Right lobe of liver (tissue), 6 donors: ENCODE data around the gene MCUR1. TPM values are rescaled to one million over a fixed set of nuclear protein-coding genes. Genes with fewer than 3 reads are reported as not detected.
"Not testable (repeated sequence)": the region's sequence is repeated elsewhere in the genome, so short reads cannot be mapped to it uniquely, and the experiment has no call there.

Experiments
- ATAC-seq, 4 donors: fragments of 200-7000 bp; cut with Tn5 transposase; one replicate each; pipeline ENCODE4 v1.9.1; 2020; ENCODE audit warnings: mild to moderate bottlenecking in 4 of 4, moderate library complexity in 4 of 4
- DNase-seq, 3 donors: peaks; one replicate each; pipeline ENCODE4 v3.0.0-alpha.2; 2020
- H3K27ac ChIP-seq, 3 donors: fragments of 200-600 bp; one replicate each; pipeline ENCODE4 v1.8.0; 2022
- H3K27me3 ChIP-seq, 2 donors: fragments of 200-600 bp; one replicate each; pipeline ENCODE4 v1.8.0; 2022
- H3K36me3 ChIP-seq, 4 donors: fragments of 200-600 bp; sonication (generic) in 1 of 4; one replicate each; pipeline versions ENCODE4 v1.5.1 to v1.8.0; 2017 to 2022; ENCODE audit warnings: control low read depth in 1 of 4
- H3K4me1 ChIP-seq, 4 donors: fragments of 200-600 bp; sonication (generic) in 1 of 4; one replicate each; pipeline versions ENCODE4 v1.5.1 to v1.8.0; 2017 to 2022; ENCODE audit warnings: control low read depth in 1 of 4
- H3K4me3 ChIP-seq, 3 donors: fragments of 200-600 bp; one replicate each; pipeline ENCODE4 v1.8.0; 2022
- H3K9me3 ChIP-seq, 4 donors: fragments of 200-600 bp; sonication (generic) in 1 of 4; one replicate each; pipeline versions ENCODE4 v1.5.1 to v1.8.0; 2017 to 2022; ENCODE audit warnings: control low read depth in 1 of 4
- POLR2A ChIP-seq: fragments of 450-650 bp; IDR thresholded peaks from one replicate; pipeline ENCODE4 v1.6.1; 2017; ENCODE audit warnings: antibody characterized with exemption, mild to moderate bottlenecking
- WGBS: methylation state at CpG from one replicate; pipeline ENCODE4 v1.1.6; 2018; ENCODE audit warnings: low coverage, low lambda C conversion rate; ENCODE audit not compliant: insufficient coverage; ENCODE audit errors: missing lambda C conversion rate; 5-methylcytosine and 5-hydroxymethylcytosine counted together
- intact Hi-C, 2 donors: fragments of 100-400 bp; cut with DNase I; formaldehyde crosslinking; loops; one replicate each; pipeline versions ENCODE4 v1.11.2 to v1.14.1; 2022
- total RNA-seq, 6 experiments: library from RNA; depleted of rRNA in 2 of 6; stranded (reverse); fragments of >200 nt in 2 of 6; fragmentation: NEBNext Ultra II Directional in 3 of 6; extraction: Animal tissue kit (Norgen Biotek cat#: 25700) in 3 of 6; gene quantifications; one replicate each; pipeline versions ENCODE4 v1.1.0 to v1.2.4, GENCODE V29; 2016 to 2023
- TF ChIP-seq, protein P1 (sequence below), 4 donors: fragments of 200-600 bp in 3 of 4; fragments of 450-650 bp in 1 of 4; IDR thresholded peaks; one replicate each; pipeline versions ENCODE4 v1.5.1 to v1.8.0; 2016 to 2022; ENCODE audit warnings: antibody characterized with exemption in 4 of 4, mild to moderate bottlenecking in 2 of 4
- donor health status: DM: no; HTN: yes; CAD: no.
- donor health status: DM: no; HTN: no; CAD: no.
- donor health status: DM: no; HTN: no; CAD: no.
- donor health status: DM: no; HTN: yes; CAD: no.
- donor health status: DM: no; HTN: yes; CAD: no.

MCUR1 gene
- total RNA-seq, 6 experiments from 2014 or later, result 12.7 to 17.8 (median 15.2) TPM

DNA sequence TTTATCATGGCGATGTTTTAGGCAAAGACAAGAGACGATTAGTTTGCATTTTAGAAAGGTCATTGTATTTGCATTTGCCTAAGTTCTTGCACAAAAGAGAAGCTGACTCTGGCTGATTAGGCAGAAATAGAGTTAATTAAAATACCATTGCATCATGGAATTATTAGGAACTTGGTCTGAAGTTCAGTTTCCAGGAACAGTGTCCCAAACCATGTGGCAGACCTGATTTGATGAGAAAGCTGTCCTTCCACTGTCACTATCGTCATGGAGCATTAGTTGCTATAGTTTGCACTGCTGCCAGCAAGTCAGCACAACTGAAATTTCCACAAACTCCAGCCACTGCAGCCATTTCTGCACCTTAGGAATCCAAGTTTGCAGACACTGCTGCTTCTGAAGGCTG, 24.3 kb upstream of the MCUR1 start:
- ATAC-seq, result no peak
- 75% methylated on average over 2 of the region's 3 CpGs for WGBS
- intact Hi-C loops, result no loop called here

DNA sequence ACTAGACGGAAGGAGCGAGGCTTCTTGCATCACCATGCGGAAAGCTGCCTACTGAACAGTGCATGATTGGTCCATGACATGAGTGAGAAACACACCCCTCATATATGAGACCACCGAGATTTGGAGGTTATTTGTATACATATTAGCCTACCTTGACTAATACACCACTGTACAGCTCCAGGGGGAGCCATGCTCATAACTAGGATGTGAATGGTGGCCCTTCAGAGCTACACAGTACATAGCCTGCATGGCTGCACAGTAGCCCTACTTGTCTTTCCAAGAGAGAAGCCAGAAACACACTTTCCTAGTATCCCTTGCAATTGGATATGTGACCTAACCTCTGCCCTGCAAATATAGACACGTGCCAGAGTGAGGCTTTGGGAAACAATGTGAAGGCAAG, 21.8 kb upstream of the MCUR1 start:
- DNase-seq, result no peak
- TF ChIP-seq, protein P1, sequence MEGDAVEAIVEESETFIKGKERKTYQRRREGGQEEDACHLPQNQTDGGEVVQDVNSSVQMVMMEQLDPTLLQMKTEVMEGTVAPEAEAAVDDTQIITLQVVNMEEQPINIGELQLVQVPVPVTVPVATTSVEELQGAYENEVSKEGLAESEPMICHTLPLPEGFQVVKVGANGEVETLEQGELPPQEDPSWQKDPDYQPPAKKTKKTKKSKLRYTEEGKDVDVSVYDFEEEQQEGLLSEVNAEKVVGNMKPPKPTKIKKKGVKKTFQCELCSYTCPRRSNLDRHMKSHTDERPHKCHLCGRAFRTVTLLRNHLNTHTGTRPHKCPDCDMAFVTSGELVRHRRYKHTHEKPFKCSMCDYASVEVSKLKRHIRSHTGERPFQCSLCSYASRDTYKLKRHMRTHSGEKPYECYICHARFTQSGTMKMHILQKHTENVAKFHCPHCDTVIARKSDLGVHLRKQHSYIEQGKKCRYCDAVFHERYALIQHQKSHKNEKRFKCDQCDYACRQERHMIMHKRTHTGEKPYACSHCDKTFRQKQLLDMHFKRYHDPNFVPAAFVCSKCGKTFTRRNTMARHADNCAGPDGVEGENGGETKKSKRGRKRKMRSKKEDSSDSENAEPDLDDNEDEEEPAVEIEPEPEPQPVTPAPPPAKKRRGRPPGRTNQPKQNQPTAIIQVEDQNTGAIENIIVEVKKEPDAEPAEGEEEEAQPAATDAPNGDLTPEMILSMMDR (IDR thresholded peaks at IDR 0.05), result no peak
- no peak for TF ChIP-seq POLR2A

More for the DNA sequence above, 24.3 kb upstream of the MCUR1 start:
- no peak for TF ChIP-seq POLR2A
- TF ChIP-seq, protein P1 (IDR thresholded peaks at IDR 0.05), result no peak
- Histone ChIP-seq H3K4me1 (no peaks in the 10 kb centered on the region), H3K27me3 (no peaks in the 10 kb centered on the region), H3K4me3 (no peak overlapping the region), H3K9me3 (no peaks in the 10 kb centered on the region), H3K27ac (no peak overlapping the region), H3K36me3 (no peaks in the 10 kb centered on the region)
- no peak for DNase-seq

DNA sequence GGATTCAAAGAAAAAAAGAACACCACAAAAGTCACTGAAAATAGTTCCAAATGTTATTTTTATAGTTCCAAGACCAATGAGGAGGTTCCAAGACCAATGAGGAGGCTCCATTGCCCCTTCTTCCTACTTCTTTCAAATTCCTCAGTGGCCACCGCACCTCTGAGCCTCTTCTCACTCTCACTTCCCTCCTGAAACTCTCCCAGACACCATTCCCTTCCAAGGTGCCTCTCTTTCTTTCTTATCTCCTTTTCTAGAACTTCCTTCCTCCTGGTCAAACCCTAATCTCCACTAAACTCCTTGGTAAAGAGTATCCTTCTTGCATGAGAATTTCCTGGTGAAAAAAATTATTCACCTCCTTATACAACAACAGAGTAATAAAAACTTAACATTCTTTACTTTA, 20.4 kb upstream of the MCUR1 start:
- ATAC-seq (no peak), DNase-seq (no peak)
- no peak for TF ChIP-seq POLR2A
- TF ChIP-seq, protein P1 (IDR thresholded peaks at IDR 0.05), result no peak
- no peaks in the 10 kb centered on the region for H3K27me3 ChIP-seq
- no peak overlapping the region for H3K27ac ChIP-seq
- H3K36me3 ChIP-seq, result no peaks in the 10 kb centered on the region
- no peaks in the 10 kb centered on the region for H3K9me3 ChIP-seq
- no peaks in the 10 kb centered on the region for H3K4me1 ChIP-seq
- intact Hi-C loops, result no loop called here
- H3K4me3 ChIP-seq, result no peak overlapping the region
- WGBS, result 27% methylated on average over 1 of the region's 1 CpG

More for the DNA sequence above, 21.8 kb upstream of the MCUR1 start:
- H3K36me3 ChIP-seq, result no peaks in the 10 kb centered on the region
- H3K4me3 ChIP-seq, result no peak overlapping the region
- WGBS, result 69% methylated on average over 4 of the region's 5 CpGs
- ATAC-seq, result peak in 1 of 4 donors; percentile 19
- no peak overlapping the region for H3K27ac ChIP-seq
- H3K4me1 ChIP-seq, result no peaks in the 10 kb centered on the region
- H3K9me3 ChIP-seq, result no peaks in the 10 kb centered on the region
- H3K27me3 ChIP-seq, result no peaks in the 10 kb centered on the region
- intact Hi-C loops, result no loop called here

DNA sequence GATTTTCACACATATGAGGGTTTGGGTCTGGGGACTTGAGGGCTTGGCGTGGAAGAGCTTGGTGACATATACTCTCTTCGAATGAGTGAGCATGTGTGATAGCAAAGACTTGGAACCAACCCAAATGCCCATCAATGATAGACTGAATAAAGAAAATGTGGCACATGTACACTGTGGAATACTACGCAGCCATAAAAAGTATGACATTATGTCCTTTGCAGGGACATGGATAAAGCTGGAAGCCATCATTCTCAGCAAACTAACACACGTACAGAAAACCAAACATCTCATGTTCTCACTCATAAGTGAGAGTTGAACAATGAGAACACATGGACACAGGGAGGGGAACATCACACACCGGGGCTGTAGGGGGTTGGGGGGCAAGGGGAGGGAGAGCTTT, 19.7 kb upstream of the MCUR1 start:
- WGBS, result 55% methylated on average over 5 of the region's 5 CpGs
- H3K27ac ChIP-seq, ATAC-seq, H3K36me3 ChIP-seq, H3K4me1 ChIP-seq, H3K27me3 ChIP-seq, H3K4me3 ChIP-seq, H3K9me3 ChIP-seq, intact Hi-C loops, DNase-seq: not testable (repeated sequence)

DNA sequence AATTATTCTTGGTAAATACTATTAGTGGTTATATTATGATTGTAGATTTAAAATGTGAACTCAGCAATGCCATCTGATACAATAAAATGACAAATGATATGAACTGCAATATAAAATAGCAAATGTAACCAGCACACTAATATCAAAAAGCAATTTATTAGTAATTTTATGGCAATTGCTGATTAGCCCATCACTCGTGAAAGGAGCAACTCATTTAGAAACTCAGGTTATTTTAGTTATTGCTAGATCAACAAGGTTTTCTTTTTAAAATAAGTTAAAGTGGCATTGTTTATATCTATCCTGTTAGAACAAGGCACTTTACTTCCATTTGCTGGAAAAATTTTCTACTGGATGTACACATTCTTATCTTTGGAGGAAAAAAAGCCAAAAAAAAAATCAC, 18.4 kb upstream of the MCUR1 start:
- intact Hi-C loops, result no loop called here
- no peak overlapping the region for H3K27ac ChIP-seq
- no peaks in the 10 kb centered on the region for H3K4me1 ChIP-seq
- WGBS, result 65% methylated on average over 1 of the region's 1 CpG
- no peak overlapping the region for H3K4me3 ChIP-seq
- no peaks in the 10 kb centered on the region for H3K9me3 ChIP-seq
- H3K27me3 ChIP-seq, result no peaks in the 10 kb centered on the region
- TF ChIP-seq, protein P1 (IDR thresholded peaks at IDR 0.05), result no peak
- no peak for TF ChIP-seq POLR2A
- ATAC-seq (no peak), DNase-seq (no peak)
- H3K36me3 ChIP-seq, result no peaks in the 10 kb centered on the region
